ENCODE results near the gene MERTK. TPM values are rescaled to one million over a fixed set of nuclear protein-coding genes. Genes with fewer than 3 reads are reported as not detected.

Gene MERTK
- total and polyA plus RNA-seq, 2 of the 13 experiments (the other 11 are each of a cell fraction or from before 2014, with no cell fraction given), result 37.3 to 44.7 TPM

DNA sequence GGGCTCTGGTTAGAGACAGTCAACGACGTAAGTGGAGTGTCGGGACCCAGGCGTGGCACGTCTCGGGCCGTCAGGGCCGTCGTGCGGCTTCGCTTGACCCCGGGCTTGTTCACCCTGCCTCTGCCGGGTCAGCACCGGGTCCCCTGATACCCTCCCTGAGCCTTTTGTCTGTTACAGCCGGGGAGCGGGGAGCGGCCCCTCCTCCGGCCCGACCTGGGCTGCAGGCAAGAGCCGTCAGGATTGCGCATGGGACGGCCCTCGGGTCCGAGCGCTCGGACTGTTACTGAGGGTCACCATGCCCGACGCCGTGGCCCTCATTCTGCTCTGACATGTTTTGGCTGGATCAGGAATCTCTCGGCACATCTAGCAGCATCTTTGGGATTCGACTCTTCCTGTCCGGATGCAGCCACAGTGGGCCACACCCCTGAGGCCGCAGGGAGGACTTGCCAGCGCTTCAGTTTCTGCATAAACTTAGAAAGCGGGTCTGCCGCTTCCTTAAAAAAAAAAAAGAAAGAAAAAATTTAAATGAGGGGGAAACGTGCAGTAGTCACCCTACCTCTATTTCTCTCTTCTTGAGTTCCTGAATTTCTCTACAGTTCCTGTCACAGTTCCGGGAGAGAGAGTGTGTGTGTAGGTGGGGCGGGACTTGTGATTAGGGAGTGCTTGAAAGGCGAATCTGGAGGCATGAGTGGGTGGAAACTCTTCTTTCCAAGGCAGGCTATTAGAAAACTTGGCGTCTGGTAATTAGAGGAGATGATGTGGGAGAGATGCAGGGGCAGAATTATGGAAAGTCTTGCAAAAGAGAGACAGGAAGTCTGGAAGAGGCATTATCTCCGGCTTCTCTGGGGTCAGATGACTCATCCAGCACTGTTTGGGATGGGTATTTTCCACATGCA is 157.6 kb downstream of the MERTK start (continued):
- TF ChIP-seq, protein P1, sequence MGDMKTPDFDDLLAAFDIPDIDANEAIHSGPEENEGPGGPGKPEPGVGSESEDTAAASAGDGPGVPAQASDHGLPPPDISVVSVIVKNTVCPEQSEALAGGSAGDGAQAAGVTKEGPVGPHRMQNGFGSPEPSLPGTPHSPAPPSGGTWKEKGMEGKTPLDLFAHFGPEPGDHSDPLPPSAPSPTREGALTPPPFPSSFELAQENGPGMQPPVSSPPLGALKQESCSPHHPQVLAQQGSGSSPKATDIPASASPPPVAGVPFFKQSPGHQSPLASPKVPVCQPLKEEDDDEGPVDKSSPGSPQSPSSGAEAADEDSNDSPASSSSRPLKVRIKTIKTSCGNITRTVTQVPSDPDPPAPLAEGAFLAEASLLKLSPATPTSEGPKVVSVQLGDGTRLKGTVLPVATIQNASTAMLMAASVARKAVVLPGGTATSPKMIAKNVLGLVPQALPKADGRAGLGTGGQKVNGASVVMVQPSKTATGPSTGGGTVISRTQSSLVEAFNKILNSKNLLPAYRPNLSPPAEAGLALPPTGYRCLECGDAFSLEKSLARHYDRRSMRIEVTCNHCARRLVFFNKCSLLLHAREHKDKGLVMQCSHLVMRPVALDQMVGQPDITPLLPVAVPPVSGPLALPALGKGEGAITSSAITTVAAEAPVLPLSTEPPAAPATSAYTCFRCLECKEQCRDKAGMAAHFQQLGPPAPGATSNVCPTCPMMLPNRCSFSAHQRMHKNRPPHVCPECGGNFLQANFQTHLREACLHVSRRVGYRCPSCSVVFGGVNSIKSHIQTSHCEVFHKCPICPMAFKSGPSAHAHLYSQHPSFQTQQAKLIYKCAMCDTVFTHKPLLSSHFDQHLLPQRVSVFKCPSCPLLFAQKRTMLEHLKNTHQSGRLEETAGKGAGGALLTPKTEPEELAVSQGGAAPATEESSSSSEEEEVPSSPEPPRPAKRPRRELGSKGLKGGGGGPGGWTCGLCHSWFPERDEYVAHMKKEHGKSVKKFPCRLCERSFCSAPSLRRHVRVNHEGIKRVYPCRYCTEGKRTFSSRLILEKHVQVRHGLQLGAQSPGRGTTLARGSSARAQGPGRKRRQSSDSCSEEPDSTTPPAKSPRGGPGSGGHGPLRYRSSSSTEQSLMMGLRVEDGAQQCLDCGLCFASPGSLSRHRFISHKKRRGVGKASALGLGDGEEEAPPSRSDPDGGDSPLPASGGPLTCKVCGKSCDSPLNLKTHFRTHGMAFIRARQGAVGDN (CRISPR knock-in tag; IDR thresholded peaks at IDR 0.05), result peak; percentile 76
- TF ChIP-seq NCOA2 (CRISPR knock-in tag; IDR thresholded peaks at IDR 0.05), result no peak; the same call in 1 of the 2 replicates
- TF ChIP-seq ZC3H4 (CRISPR knock-in tag; IDR thresholded peaks at IDR 0.05; ENCODE audit: borderline replicate concordance), result no peak
- TF ChIP-seq KLF12 (CRISPR knock-in tag; IDR thresholded peaks at IDR 0.05; ENCODE audit: borderline replicate concordance), result peak; percentile 26; the same call in 1 of the 2 replicates
- no peak for TF ChIP-seq PCBP2 (optimal IDR thresholded peaks at IDR 0.05; ENCODE audit: low read depth, low read length, poor library complexity, severe bottlenecking)
- TF ChIP-seq ZNF703 (CRISPR knock-in tag; IDR thresholded peaks at IDR 0.05; ENCODE audit: borderline replicate concordance), result peak; percentile 67; the same call in 1 of the 2 replicates
- TF ChIP-seq ELF3 (CRISPR knock-in tag; IDR thresholded peaks at IDR 0.05), result peak; percentile 77
- TF ChIP-seq ZBTB20 (CRISPR knock-in tag; IDR thresholded peaks at IDR 0.05; ENCODE audit: borderline replicate concordance, low read depth), result no peak
- no peak for TF ChIP-seq MTF1 (CRISPR knock-in tag; IDR thresholded peaks at IDR 0.05)
- 0 out of 2 replicates have a peak, but pooled peaks have one; percentile 65 for TF ChIP-seq ZNF253 (CRISPR knock-in tag; IDR thresholded peaks at IDR 0.05; ENCODE audit: borderline replicate concordance)
- 0 out of 2 replicates have a peak, but pooled peaks have one; percentile 28 for TF ChIP-seq CREM (IDR thresholded peaks at IDR 0.05)
- TF ChIP-seq CREM (CRISPR knock-in tag; IDR thresholded peaks at IDR 0.05), result no peak
- TF ChIP-seq MAF1 (CRISPR knock-in tag; IDR thresholded peaks at IDR 0.05; ENCODE audit: borderline replicate concordance), result no peak
- TF ChIP-seq, protein P2, sequence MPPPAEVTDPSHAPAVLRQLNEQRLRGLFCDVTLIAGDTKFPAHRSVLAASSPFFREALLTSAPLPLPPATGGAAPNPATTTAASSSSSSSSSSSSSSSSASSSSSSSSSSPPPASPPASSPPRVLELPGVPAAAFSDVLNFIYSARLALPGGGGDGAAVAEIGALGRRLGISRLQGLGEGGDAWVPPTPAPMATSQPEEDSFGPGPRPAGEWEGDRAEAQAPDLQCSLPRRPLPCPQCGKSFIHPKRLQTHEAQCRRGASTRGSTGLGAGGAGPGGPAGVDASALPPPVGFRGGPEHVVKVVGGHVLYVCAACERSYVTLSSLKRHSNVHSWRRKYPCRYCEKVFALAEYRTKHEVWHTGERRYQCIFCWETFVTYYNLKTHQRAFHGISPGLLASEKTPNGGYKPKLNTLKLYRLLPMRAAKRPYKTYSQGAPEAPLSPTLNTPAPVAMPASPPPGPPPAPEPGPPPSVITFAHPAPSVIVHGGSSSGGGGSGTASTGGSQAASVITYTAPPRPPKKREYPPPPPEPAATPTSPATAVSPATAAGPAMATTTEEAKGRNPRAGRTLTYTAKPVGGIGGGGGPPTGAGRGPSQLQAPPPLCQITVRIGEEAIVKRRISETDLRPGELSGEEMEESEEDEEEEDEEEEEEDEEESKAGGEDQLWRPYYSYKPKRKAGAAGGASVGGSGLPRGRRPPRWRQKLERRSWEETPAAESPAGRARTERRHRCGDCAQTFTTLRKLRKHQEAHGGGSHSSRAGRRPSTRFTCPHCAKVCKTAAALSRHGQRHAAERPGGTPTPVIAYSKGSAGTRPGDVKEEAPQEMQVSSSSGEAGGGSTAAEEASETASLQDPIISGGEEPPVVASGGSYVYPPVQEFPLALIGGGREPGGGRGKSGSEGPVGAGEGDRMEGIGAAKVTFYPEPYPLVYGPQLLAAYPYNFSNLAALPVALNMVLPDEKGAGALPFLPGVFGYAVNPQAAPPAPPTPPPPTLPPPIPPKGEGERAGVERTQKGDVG (CRISPR knock-in tag; IDR thresholded peaks at IDR 0.05; ENCODE audit: borderline replicate concordance), result no peak
- peak; percentile 49; the same call in 1 of the 2 replicates for TF ChIP-seq SAP130 (CRISPR knock-in tag; IDR thresholded peaks at IDR 0.05; ENCODE audit: low read depth)
- peak; percentile 11; the same call in 1 of the 2 replicates for TF ChIP-seq SRY (CRISPR knock-in tag; IDR thresholded peaks at IDR 0.05)
- no peak; the same call in 1 of the 2 replicates for TF ChIP-seq ZNF879 (CRISPR knock-in tag; IDR thresholded peaks at IDR 0.05)
- TF ChIP-seq TAF15 (IDR thresholded peaks at IDR 0.05; ENCODE audit: low read depth, low read length, poor library complexity, severe bottlenecking), result peak; percentile 54
- TF ChIP-seq ZNF235 (CRISPR knock-in tag; IDR thresholded peaks at IDR 0.05; ENCODE audit: borderline replicate concordance), result no peak
- TF ChIP-seq RFX1 (IDR thresholded peaks at IDR 0.05), result no peak
- TF ChIP-seq ZNF224 (CRISPR knock-in tag; IDR thresholded peaks at IDR 0.05), result no peak
- no peak for TF ChIP-seq JDP2 (CRISPR knock-in tag; IDR thresholded peaks at IDR 0.05; ENCODE audit: borderline replicate concordance)
- TF ChIP-seq NCOA1 (CRISPR knock-in tag; IDR thresholded peaks at IDR 0.05), result 0 out of 2 replicates have a peak, but pooled peaks have one; percentile 83
